Cardiac septum (tissue), 1 donor: ENCODE measurements around the gene TMEM45B. TPM values are rescaled to one million over a fixed set of nuclear protein-coding genes. Genes with fewer than 3 reads are reported as not detected.
A peak's percentile ranks its signal among the peaks of the same experiment; 100 is the strongest.
"Not testable (repeated sequence)": the region's sequence is repeated elsewhere in the genome, so short reads cannot be mapped to it uniquely, and the experiment has no call there.

ENCODE experiments used
- DNase-seq: peaks from one replicate; pipeline ENCODE4 v3.0.0-alpha.2; 2020; ENCODE audit warnings: low spot score
- intact Hi-C: fragments of 100-400 bp; cut with DNase I; formaldehyde crosslinking; loops from one replicate; pipeline ENCODE4 v1.14.0; 2022
- long read RNA-seq: library from polyadenylated mRNA; unstranded; transcript quantifications from one replicate; pipeline ENCODE4 v2.0.0, GENCODE V29; 2021
- total RNA-seq: library from RNA; stranded (reverse); fragmentation: NEBNext Ultra II Directional; extraction: Animal tissue kit (Norgen Biotek cat#: 25700); gene quantifications from one replicate; pipeline ENCODE4 v1.2.1, GENCODE V29; 2021
- donor health status: DM: no; HTN: no; CAD: no.

The TMEM45B gene
- total RNA-seq, result 0.11 TPM
- long read RNA-seq, result 0 reads

DNA sequence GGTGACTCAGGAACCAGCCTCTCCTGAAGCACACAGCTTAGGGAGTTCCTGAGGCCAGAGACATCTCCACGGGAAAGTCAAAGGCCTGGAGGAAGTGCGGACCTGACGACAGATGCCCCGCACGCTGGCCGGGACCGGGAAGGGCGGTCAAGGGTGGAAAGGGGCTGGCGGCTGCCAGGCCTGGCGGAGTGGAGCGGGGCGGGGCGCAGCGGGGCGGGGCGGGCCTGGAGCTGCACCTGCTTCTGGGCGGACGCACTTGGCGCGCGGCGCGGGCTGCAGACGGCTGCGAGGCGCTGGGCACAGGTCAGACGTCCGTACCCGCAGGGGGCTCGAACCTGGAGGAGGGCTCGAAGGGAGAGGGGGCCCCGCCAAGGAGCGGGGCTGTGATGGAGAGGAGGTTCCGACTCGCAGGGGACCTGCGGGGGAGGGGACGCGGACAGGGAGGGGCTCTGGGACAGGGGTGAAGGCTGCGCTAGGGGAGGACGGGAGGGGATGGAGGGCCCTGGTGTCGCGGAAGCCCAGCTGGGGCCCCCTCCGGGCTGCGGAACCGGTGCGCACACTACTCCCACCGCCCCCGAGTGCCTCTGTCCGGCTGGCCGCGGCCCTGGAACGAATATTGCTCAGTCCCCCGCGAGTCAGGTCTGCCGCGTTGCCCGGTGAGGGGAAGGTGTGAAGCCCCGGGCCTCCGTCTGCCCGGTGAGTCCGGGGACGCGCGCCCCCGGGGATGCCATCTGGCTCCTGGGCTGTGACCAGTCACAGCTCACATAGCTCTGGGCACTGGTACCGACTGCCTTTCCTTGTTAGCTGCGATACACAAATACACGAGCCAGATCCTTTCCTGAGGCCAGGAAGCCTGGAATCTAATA is at the start of gene TMEM45B:
TMEM45B (plus strand) TSS at position 253 of the 866 bp plus-strand sequence. CDS start 36,635 bp downstream, outside the sequence.
- DNase-seq, result peak; percentile 78
- intact Hi-C loops, result no loop called here

DNA sequence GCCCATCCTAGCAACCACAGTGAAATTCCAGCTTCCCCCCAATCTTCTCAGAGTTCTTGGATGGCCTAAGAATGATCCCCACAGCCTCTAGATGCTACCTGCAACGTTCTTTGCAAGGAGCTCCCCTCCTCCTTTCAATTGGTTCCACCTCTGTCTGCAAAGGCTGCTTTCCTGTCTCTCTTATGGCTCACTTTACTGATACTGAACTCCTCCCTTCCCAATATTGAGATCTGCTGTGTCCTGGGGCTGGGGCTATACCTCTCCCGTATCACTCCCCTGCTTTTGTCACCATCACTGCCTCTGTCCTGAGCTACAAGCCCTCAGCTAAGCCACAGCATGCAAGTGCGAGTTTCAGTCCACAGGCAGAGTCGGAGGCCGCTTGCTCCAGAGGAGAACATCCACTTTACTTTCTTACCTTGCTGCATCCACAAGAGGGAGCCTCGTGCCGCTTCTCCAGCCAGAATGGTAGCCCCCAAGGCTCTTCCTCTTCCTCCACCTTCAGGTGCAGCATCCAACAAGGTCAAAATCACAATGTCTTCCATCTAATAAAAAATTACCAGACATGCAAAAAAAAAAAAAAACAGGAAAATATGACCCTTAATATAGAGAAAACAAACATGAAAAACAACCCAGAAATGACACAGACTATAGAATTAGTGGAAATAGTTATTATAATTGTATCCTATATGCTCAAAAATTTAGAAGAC is 48.6 kb upstream of the TMEM45B start:
- intact Hi-C loops, result no loop called here
- no peak for DNase-seq

GRCh38 chr11:129767827-129768226 is 47.8 kb upstream of the TMEM45B start:
- DNase-seq, result no peak
- intact Hi-C loops, result no loop called here

GRCh38 chr11:129768356-129768755 is 47.3 kb upstream of the TMEM45B start:
- intact Hi-C loops, result no loop called here
- DNase-seq, result no peak

GRCh38 chr11:129769059-129769458 is 46.6 kb upstream of the TMEM45B start:
- intact Hi-C loops, result no loop called here
- no peak for DNase-seq

DNA sequence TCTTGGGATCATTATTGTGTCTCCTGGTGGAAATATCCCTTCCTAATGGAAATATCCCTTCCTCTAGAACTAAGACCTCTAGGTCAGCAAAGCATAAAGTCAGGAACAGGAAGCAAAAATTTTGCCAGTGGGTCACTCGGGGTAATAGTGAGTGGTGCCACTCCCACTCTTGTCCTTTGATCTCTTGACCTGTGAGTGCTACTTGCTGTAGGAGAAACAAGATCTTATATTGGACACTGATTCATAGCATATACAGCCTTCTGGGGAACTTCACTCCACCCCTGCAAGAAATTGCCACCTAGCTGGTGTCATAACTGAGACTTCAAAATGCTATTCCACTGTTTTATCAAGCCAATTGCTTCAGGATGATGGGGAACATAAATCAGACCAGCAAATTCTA is 44.7 kb upstream of the TMEM45B start:
- intact Hi-C loops, result no loop called here
- no peak for DNase-seq

- intact Hi-C loops, DNase-seq: not testable (repeated sequence)
These were observed 44.2 kb upstream of the TMEM45B start for GRCh38 chr11:129771456-129771855.

- intact Hi-C loops, result no loop called here
- no peak for DNase-seq
These were observed 36.8 kb upstream of the TMEM45B start for GRCh38 chr11:129778877-129779276.

- DNase-seq, result no peak
- intact Hi-C loops, result no loop called here
These were observed 36.3 kb upstream of the TMEM45B start for GRCh38 chr11:129779342-129779741.

- intact Hi-C loops, result no loop called here
These were observed 30.1 kb upstream of the TMEM45B start for GRCh38 chr11:129785383-129786111.

GRCh38 chr11:129786112-129786416 is 29.6 kb upstream of the TMEM45B start:
- DNase-seq, intact Hi-C loops: not testable (repeated sequence)

More at GRCh38 chr11:129785383-129786111, 30.1 kb upstream of the TMEM45B start:
- DNase-seq, result no peak

DNA sequence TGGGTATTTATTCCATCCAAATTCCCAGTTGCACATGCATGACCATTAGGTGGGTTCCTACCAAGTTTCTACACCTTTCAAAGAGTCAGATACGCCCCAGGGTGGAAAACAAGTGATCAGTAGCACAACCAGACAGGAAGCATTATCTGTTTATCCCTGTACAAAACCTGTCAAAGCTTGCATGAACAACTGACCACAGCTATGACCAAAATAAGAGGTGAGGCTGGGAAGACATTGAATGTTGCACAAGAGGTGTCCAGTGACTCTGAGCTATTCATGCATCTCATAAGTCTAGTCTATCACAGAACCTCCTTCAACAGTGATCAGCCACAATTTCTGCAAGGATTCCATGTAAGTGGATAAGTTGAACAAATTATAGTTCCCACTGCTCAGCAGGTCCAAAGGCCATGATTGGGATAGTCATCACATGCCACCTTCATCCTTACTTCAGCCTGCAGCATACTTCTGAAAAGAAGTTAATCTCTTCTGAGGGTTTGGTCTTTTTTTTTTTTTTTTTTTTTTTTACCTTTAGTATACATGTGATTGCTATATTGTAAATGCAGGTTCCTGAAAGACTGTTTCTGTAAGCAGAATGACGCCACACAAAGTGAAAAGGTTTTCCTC is 28.0 kb upstream of the TMEM45B start:
- DNase-seq, result no peak
- intact Hi-C loops, result no loop called here

DNA sequence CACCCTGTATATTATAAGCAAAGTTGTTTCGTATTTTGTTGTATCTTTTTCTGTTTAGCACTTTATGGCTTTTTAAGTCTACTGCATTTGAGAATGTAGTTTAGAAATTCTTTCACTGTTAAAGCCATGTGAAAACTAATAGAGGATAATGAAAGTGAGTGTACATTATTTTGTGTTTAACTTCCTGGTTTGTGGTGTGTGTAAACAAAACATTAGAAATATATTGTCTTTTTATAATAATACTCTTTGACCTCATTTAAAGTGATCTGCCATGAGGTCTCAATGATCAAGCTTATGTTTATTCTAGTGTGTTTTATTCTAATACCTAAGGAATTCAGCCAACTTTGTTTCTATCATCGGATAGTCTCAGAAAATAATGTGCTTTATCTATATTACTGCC is 27.4 kb upstream of the TMEM45B start:
- no peak for DNase-seq
- intact Hi-C loops, result no loop called here

GRCh38 chr11:129790106-129790505 is 25.5 kb upstream of the TMEM45B start:
- no peak for DNase-seq
- intact Hi-C loops, result no loop called here

GRCh38 chr11:129791515-129791914 is 24.1 kb upstream of the TMEM45B start:
- intact Hi-C loops, result no loop called here

DNA sequence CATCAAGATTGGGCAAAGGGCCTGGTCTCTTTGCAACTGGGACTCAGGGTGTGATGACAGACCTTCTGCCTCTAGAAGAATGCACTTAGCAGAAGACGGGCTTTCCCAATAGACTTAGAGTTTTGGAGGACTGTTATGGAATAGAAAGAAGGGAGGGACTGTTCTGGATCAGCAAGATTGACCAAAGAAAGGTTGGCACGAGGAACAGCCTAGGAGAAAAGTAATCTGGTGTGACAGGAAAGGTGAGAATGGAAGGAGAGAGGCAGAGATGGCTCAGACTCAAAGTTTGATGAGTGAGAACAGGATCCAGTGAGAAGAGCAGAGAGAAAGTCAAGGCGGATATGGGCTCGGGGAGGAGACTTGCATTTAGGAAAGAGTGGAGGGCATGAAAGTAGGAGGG is 23.0 kb upstream of the TMEM45B start:
- intact Hi-C loops, result no loop called here

More at GRCh38 chr11:129791515-129791914, 24.1 kb upstream of the TMEM45B start:
- no peak for DNase-seq

GRCh38 chr11:129795089-129795488 is 20.6 kb upstream of the TMEM45B start:
- DNase-seq, result no peak
- intact Hi-C loops, result no loop called here

More for the DNA sequence above, 23.0 kb upstream of the TMEM45B start:
- no peak for DNase-seq

- intact Hi-C loops, result no loop called here
These were observed 17.4 kb upstream of the TMEM45B start for GRCh38 chr11:129798212-129798611.

DNA sequence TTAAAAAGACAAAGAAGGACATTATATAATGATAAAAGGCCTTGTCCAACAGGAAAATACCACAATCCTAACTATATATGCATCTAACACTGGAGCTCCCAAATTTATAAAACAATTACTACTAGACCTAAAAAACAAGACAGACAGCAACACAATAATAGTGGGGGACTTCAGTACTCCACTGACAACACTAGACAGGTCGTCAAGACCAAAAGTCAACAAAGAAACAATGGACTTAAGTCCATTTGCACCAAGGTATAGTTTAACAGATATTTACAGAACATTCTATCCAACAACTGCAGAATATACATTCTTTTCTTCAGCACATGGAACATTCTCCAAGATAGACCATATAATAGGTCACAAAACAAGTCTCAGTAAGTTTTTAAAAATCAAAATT is 15.5 kb upstream of the TMEM45B start:
- DNase-seq, intact Hi-C loops: not testable (repeated sequence)

More at GRCh38 chr11:129798212-129798611, 17.4 kb upstream of the TMEM45B start:
- DNase-seq, result no peak

GRCh38 chr11:129800655-129801054 is 15.0 kb upstream of the TMEM45B start:
- no peak for DNase-seq
- intact Hi-C loops, result no loop called here
